Measurements from ENCODE around the gene ZNF805.

GRCh38 chr19:57280962-57281400 is 40.5 kb downstream of the ZNF805 start:
- no peak for TF ChIP-seq EZH2 (IDR thresholded peaks at IDR 0.05; ENCODE audit: insufficient read depth, poor library complexity, severe bottlenecking)
- TF ChIP-seq EZH2phosphoT487 (IDR thresholded peaks at IDR 0.05; ENCODE audit: insufficient read depth, low read depth) = no peak

Data from GM23248 (cell line).